PFSK-1 (cell line): ENCODE data around the gene SNAI1.

Source experiments
- FOXP2 ChIP-seq: optimal IDR thresholded peaks from 2 replicates; pipeline ENCODE3; 2011; ENCODE audit warnings: borderline replicate concordance, control low read depth, inconsistent platforms; ENCODE audit not compliant: insufficient read depth; ENCODE audit errors: extremely low read length, extremely low read depth
- POLR2AphosphoS5 ChIP-seq: IDR thresholded peaks from 2 replicates; pipeline ENCODE4 v1.6.1; 2012; ENCODE audit warnings: low read depth, mild to moderate bottlenecking, control low read depth, low read length, moderate library complexity
- REST ChIP-seq, 2 experiments: IDR thresholded peaks; 2 replicates each; pipeline versions ENCODE4 v1.6.1 to v1.8.0; 2011 to 2012; ENCODE audit warnings: low read depth in 2 of 2, low read length in 2 of 2, control low read depth in 1 of 2, inconsistent platforms in 1 of 2, mild to moderate bottlenecking in 1 of 2, moderate library complexity in 1 of 2; ENCODE audit not compliant: insufficient read depth in 1 of 2
- SIN3A ChIP-seq: IDR thresholded peaks from 2 replicates; pipeline ENCODE4 v1.6.1; 2012; ENCODE audit warnings: mild to moderate bottlenecking, low read length, moderate library complexity, borderline replicate concordance; ENCODE audit not compliant: insufficient read depth
- TAF1 ChIP-seq: IDR thresholded peaks from 2 replicates; pipeline ENCODE4 v1.6.1; 2012; ENCODE audit warnings: low read length, control low read depth, borderline replicate concordance; ENCODE audit not compliant: insufficient read depth

The SNAI1 gene

DNA sequence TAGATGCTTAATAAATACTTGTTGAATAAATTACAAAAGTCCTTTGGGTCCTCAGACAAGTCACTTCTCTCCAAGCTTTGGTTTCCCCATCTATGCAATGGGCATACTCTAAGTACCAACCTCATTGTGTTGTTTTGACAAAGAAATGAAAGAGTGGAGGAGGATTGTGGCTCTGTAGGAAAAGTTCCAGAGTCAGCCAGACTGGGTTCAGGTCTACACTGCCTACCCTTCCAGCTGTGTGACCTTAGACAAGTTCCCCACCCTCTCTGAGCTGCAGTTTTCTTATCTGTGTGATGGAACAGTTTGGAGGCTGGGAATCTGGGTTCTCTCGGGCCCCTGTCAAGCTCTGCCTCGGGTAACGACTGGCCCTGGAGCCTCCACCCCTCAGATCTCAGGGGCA lies 53.9 kb downstream of the SNAI1 start:
- no peak for TF ChIP-seq SIN3A
- TF ChIP-seq REST (IDR thresholded peaks at IDR 0.05; ENCODE audit: insufficient read depth in 1 of 2, low read depth in 2 of 2, low read length in 2 of 2) = no peak
- no peak for TF ChIP-seq FOXP2
- no peak for TF ChIP-seq TAF1
- no peak for TF ChIP-seq POLR2AphosphoS5

- TF ChIP-seq REST (IDR thresholded peaks at IDR 0.05; ENCODE audit: insufficient read depth in 1 of 2, low read depth in 2 of 2, low read length in 2 of 2) (no peak), SIN3A (no peak), FOXP2 (no peak), POLR2AphosphoS5 (no peak), TAF1 (no peak)
These were observed 54.3 kb downstream of the SNAI1 start for GRCh38 chr20:50037123-50037522.

GRCh38 chr20:50037575-50037974 lies 54.8 kb downstream of the SNAI1 start:
- TF ChIP-seq POLR2AphosphoS5 = no peak
- no peak for TF ChIP-seq REST (IDR thresholded peaks at IDR 0.05; ENCODE audit: insufficient read depth in 1 of 2, low read depth in 2 of 2, low read length in 2 of 2)
- no peak for TF ChIP-seq SIN3A
- no peak for TF ChIP-seq TAF1
- no peak for TF ChIP-seq FOXP2

- TF ChIP-seq TAF1 = no peak
These were observed 55.4 kb downstream of the SNAI1 start for GRCh38 chr20:50038169-50038568.
